ENCODE data around the gene MRPL10. TPM values are rescaled to one million over a fixed set of nuclear protein-coding genes. Genes with fewer than 3 reads are reported as not detected.

The MRPL10 gene
- total RNA-seq, 3 donors from 2014 or later: 35.0 to 43.5 (median 36.7) TPM

DNA sequence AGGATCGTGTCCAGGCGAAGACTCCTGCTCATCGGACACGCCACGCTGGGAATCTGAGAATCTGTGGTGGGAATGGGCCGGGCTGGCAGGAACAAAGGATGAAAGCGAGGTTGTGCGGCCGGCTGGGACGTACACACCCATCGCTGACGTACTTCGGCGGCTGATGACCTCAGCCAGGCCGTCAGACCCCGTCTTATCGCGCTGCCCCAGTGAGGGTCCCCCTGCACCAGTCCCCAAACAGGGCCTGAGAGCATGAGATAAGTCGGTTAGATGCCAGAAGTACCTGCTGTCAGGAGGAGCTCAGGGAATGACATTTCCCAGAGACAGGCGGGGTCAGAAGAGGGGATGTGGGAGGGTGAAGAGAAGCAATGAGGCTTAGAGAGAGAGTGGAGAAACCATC lies 35.6 kb upstream of the MRPL10 start:
- H3K4me1 ChIP-seq: peaks cover 0 to 14% of the 10 kb centered on the region in 2 donors
- DNase-seq (ENCODE audit: low spot score in 2 of 2): no peak
- intact Hi-C loops (cut with DNase I; ENCODE audit: low total_unique reads): no loop called here
- H3K4me3 ChIP-seq: no peak overlapping the region
- no peaks in the 10 kb centered on the region for H3K36me3 ChIP-seq
- no peaks in the 10 kb centered on the region for H3K9me3 ChIP-seq
- no peaks in the 10 kb centered on the region for H3K27me3 ChIP-seq
- H3K27ac ChIP-seq: peak overlapping the region in 1 of 2 donors; percentile 36
- TF ChIP-seq, protein P1, sequence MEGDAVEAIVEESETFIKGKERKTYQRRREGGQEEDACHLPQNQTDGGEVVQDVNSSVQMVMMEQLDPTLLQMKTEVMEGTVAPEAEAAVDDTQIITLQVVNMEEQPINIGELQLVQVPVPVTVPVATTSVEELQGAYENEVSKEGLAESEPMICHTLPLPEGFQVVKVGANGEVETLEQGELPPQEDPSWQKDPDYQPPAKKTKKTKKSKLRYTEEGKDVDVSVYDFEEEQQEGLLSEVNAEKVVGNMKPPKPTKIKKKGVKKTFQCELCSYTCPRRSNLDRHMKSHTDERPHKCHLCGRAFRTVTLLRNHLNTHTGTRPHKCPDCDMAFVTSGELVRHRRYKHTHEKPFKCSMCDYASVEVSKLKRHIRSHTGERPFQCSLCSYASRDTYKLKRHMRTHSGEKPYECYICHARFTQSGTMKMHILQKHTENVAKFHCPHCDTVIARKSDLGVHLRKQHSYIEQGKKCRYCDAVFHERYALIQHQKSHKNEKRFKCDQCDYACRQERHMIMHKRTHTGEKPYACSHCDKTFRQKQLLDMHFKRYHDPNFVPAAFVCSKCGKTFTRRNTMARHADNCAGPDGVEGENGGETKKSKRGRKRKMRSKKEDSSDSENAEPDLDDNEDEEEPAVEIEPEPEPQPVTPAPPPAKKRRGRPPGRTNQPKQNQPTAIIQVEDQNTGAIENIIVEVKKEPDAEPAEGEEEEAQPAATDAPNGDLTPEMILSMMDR (IDR thresholded peaks at IDR 0.05): no peak
- no peak for TF ChIP-seq POLR2AphosphoS5 (IDR thresholded peaks at IDR 0.05)
- TF ChIP-seq POLR2A (IDR thresholded peaks at IDR 0.05): no peak

DNA sequence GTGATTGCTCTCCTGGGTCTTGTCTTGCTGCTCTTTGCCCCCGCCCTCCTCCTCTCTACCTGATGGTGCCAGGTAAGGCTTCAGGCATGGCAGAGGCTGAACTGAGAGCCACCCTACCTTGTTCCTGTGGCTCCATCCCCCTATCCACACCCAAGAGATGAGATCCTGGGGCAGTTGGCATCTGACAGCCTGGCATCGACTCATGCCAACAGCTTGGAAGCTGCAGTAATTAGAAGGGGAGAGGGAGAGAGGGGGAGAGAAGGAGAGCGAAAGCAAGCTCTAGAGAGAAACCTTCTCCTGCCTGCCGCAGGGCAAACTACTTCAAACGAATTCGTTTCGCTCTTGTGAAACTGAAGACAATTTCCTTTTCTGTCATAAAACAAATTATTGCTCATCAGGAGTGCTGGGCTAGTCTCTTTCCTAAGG lies 33.5 kb upstream of the MRPL10 start:
- no peaks in the 10 kb centered on the region for H3K36me3 ChIP-seq
- DNase-seq (ENCODE audit: low spot score in 2 of 2): peak in 1 of 2 donors; percentile 84
- H3K9me3 ChIP-seq: no peaks in the 10 kb centered on the region
- H3K27me3 ChIP-seq: no peaks in the 10 kb centered on the region
- H3K27ac ChIP-seq: peak overlapping the region; percentile 68 to 78
- intact Hi-C loops (cut with DNase I; ENCODE audit: low total_unique reads): no loop called here
- TF ChIP-seq POLR2A (IDR thresholded peaks at IDR 0.05) (no peak), POLR2AphosphoS5 (IDR thresholded peaks at IDR 0.05) (peak in 2 of 3 donors; percentile 14 to 32)
- TF ChIP-seq, protein P1 (IDR thresholded peaks at IDR 0.05): no peak
- peak overlapping the region in 2 of 3 donors; percentile 18 to 31 for H3K4me3 ChIP-seq
- peaks cover 0 to 14% of the 10 kb centered on the region in 2 donors for H3K4me1 ChIP-seq

DNA sequence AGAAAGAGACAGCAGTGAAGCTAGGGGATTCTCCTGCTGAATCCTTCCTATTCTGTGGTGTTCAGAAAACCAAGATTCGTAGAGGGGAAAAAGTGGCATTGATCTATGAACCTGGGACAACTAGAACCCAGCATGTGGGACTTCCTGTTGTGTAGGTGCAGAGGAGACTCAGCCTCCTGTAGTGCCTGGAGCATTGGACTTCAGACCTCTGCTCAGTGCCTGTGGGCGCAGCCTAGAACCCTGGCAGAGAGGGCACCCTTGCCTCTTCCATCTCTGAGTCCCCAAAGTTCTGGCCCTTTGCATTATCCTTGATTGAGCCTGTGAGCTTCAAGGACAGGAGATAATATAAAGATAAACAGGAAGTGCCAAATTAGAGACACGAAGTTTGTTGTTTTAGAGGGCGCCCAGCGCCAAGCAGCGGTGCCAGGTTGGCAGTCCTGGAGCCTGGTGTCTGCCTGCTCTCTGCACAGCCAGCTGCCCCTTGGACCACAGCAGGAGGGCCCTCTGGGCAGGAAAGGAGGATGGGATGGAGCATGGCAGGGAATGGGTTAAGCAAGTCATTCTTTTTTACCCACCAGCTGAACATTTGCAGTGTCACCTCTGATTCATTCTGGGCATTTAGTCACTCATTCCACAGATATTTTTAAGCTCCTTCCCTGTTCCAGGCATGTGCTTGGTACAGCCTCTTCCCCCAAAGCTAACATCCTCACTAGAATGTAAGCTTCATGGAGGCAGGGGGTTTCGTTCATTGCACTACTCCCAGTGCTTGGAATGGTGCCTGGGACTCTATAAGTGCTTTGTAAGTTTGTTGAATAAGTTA lies 31.5 kb upstream of the MRPL10 start:
- H3K4me1 ChIP-seq: peaks cover 0 to 14% of the 10 kb centered on the region in 2 donors
- H3K9me3 ChIP-seq: no peaks in the 10 kb centered on the region
- no peak overlapping the region for H3K27ac ChIP-seq
- DNase-seq (ENCODE audit: low spot score in 2 of 2): no peak
- H3K36me3 ChIP-seq: no peaks in the 10 kb centered on the region
- H3K4me3 ChIP-seq: no peak overlapping the region
- intact Hi-C loops (cut with DNase I; ENCODE audit: low total_unique reads): no loop called here
- no peak for TF ChIP-seq POLR2AphosphoS5 (IDR thresholded peaks at IDR 0.05)
- TF ChIP-seq, protein P1 (IDR thresholded peaks at IDR 0.05): no peak
- TF ChIP-seq POLR2A (IDR thresholded peaks at IDR 0.05): no peak
- no peaks in the 10 kb centered on the region for H3K27me3 ChIP-seq

DNA sequence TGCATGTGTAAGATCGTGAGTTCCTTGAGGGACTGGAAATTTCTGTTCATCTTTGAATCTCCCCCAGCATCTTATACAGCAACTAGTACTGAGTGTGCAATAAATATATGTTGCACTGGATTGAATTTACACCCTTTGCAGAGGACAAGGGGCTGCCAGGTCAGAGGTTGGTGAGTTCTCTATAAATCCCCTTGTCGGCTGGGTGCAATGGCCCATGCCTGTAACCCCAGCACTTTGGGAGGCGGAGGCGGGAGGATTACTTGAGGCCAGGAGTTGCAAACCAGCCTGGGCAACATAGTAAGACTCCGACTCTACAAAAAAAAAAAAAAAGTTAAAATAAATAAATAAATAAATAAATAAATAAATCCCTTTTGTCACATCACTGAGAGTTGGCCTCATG lies 29.0 kb upstream of the MRPL10 start:
- Histone ChIP-seq H3K4me3 (no peak overlapping the region), H3K9me3 (no peaks in the 10 kb centered on the region), H3K27ac (no peak overlapping the region), H3K36me3 (no peaks in the 10 kb centered on the region), H3K27me3 (no peaks in the 10 kb centered on the region), H3K4me1 (peaks cover 0 to 2% of the 10 kb centered on the region in 2 donors)
- intact Hi-C loops (cut with DNase I; ENCODE audit: low total_unique reads): no loop called here
- no peak for DNase-seq (ENCODE audit: low spot score in 2 of 2)
- TF ChIP-seq POLR2A (IDR thresholded peaks at IDR 0.05) (no peak), POLR2AphosphoS5 (IDR thresholded peaks at IDR 0.05) (no peak)
- TF ChIP-seq, protein P1 (IDR thresholded peaks at IDR 0.05): no peak

All from breast epithelium (tissue), 4 donors.